Esophagus muscularis mucosa (tissue), 4 donors: ENCODE results near the gene TNNT2.

Source experiments
- EP300 ChIP-seq: sonication (generic); formaldehyde crosslinking; IDR thresholded peaks from one replicate; pipeline ENCODE4 v1.6.1; 2017; ENCODE audit warnings: antibody characterized with exemption
- POLR2A ChIP-seq: fragments of 450-650 bp; IDR thresholded peaks from one replicate; pipeline ENCODE4 v1.6.1; 2017; ENCODE audit warnings: antibody characterized with exemption, moderate library complexity, mild to moderate bottlenecking, low read depth
- POLR2AphosphoS5 ChIP-seq, 2 donors: sonication (generic); formaldehyde crosslinking; IDR thresholded peaks; one replicate each; pipeline ENCODE4 v1.6.1; 2017; ENCODE audit warnings: antibody characterized with exemption in 2 of 2
- TF ChIP-seq, protein P1 (sequence below), 3 experiments: fragments of 200-600 bp in 2 of 3; fragments of 450-650 bp in 1 of 3; sonication (generic) in 2 of 3; IDR thresholded peaks; one replicate each; pipeline ENCODE4 v1.5.1; 2017 to 2019; ENCODE audit warnings: antibody characterized with exemption in 3 of 3, mild to moderate bottlenecking in 2 of 3, moderate library complexity in 1 of 3

DNA sequence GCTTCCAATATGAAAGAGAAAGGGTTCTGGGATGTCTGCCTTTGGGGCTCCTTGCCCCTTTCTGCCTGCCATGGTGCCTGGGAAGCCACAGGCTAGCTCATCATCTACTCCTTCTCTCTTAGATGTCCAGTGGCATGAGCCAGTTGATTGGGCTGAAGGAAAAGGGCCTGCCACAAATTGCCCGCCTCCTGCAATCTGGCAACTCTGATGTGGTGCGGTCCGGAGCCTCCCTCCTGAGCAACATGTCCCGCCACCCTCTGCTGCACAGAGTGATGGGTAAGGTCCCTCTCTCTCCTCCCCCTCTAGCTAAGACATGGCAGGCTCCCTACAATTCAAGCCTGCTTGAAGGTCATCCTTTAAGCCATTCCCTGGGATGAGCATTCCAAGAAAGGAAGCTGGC, 53.2 kb downstream of the TNNT2 start:
- TF ChIP-seq EP300 (no peak), POLR2AphosphoS5 (IDR thresholded peaks at IDR 0.05) (no peak), POLR2A (no peak)
- TF ChIP-seq, protein P1, sequence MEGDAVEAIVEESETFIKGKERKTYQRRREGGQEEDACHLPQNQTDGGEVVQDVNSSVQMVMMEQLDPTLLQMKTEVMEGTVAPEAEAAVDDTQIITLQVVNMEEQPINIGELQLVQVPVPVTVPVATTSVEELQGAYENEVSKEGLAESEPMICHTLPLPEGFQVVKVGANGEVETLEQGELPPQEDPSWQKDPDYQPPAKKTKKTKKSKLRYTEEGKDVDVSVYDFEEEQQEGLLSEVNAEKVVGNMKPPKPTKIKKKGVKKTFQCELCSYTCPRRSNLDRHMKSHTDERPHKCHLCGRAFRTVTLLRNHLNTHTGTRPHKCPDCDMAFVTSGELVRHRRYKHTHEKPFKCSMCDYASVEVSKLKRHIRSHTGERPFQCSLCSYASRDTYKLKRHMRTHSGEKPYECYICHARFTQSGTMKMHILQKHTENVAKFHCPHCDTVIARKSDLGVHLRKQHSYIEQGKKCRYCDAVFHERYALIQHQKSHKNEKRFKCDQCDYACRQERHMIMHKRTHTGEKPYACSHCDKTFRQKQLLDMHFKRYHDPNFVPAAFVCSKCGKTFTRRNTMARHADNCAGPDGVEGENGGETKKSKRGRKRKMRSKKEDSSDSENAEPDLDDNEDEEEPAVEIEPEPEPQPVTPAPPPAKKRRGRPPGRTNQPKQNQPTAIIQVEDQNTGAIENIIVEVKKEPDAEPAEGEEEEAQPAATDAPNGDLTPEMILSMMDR (IDR thresholded peaks at IDR 0.05) = no peak
